Gastrocnemius medialis (tissue), 4 donors: ENCODE results near the gene MED27. TPM values are rescaled to one million over a fixed set of nuclear protein-coding genes. Genes with fewer than 3 reads are reported as not detected.

Experiments used
- ATAC-seq, 2 donors: fragments of 150-250 bp; one replicate each; pipeline ENCODE4 v1.9.1; 2016
- DNase-seq, 2 donors: peaks; one replicate each; pipeline ENCODE4 v3.0.0-alpha.2; 2019
- H3K27ac ChIP-seq, 4 donors: fragments of 200-600 bp; sonication (generic); 1 replicate in 1 of 4; 2 replicates in 3 of 4; pipeline ENCODE4 v1.5.1; 2016 to 2018; ENCODE audit warnings: mild to moderate bottlenecking in 2 of 4, moderate library complexity in 1 of 4
- H3K27me3 ChIP-seq, 3 donors: fragments of 200-600 bp; sonication (generic) in 2 of 3; 1 replicate in 1 of 3; 2 replicates in 2 of 3; pipeline versions ENCODE4 v1.5.1 to v1.6.0; 2016 to 2019; ENCODE audit warnings: mild to moderate bottlenecking in 1 of 3, moderate library complexity in 1 of 3
- H3K36me3 ChIP-seq, 2 donors: fragments of 200-600 bp; sonication (generic) in 1 of 2; one replicate each; pipeline ENCODE4 v1.5.1; 2017 to 2018
- H3K4me1 ChIP-seq, 2 donors: fragments of 200-600 bp; sonication (generic) in 1 of 2; one replicate each; pipeline ENCODE4 v1.5.1; 2016 to 2017; ENCODE audit warnings: mild to moderate bottlenecking in 2 of 2
- H3K4me3 ChIP-seq, 4 donors: fragments of 200-600 bp; sonication (generic) in 3 of 4; 1 replicate in 1 of 4; 2 replicates in 3 of 4; pipeline ENCODE4 v1.5.1; 2016 to 2019; ENCODE audit warnings: mild to moderate bottlenecking in 2 of 4
- H3K9me3 ChIP-seq, 3 donors: fragments of 200-600 bp; sonication (generic) in 2 of 3; 1 replicate in 1 of 3; 2 replicates in 2 of 3; pipeline ENCODE4 v1.5.1; 2016 to 2019
- POLR2A ChIP-seq, 2 donors: fragments of 450-650 bp; IDR thresholded peaks; one replicate each; pipeline ENCODE4 v1.6.1; 2017; ENCODE audit warnings: antibody characterized with exemption in 2 of 2, mild to moderate bottlenecking in 2 of 2, moderate library complexity in 2 of 2
- in situ Hi-C, 4 donors: fragments of 200-750 bp; cut with MboI; loops; one replicate each; pipeline versions ENCODE4 v1.15.0 to v1.8.0; 2017; ENCODE audit warnings: low sequenced_read_pairs in 4 of 4
- intact Hi-C: fragments of 100-400 bp; cut with DNase I; formaldehyde crosslinking; loops from one replicate; pipeline ENCODE4 v1.15.1; 2023; ENCODE audit warnings: low total_unique reads
- total RNA-seq, 4 donors: library from RNA; depleted of rRNA; stranded (reverse); fragments of >200 nt; gene quantifications; one replicate each; pipeline versions ENCODE4 v1.1.0 to v1.2.3, GENCODE V29; 2016
- TF ChIP-seq, protein P1 (sequence below), 5 experiments: fragments of 450-650 bp in 3 of 5; fragments of 200-600 bp in 2 of 5; sonication (generic) in 2 of 5; IDR thresholded peaks in 4 of 5; conservative IDR thresholded peaks in 1 of 5; 1 replicate in 4 of 5; 2 replicates in 1 of 5; pipeline ENCODE4 v1.5.1; 2016 to 2019; ENCODE audit warnings: antibody characterized with exemption in 5 of 5, mild to moderate bottlenecking in 3 of 5, moderate library complexity in 3 of 5

Gene MED27
- total RNA-seq, 4 donors from 2014 or later: 11.6 to 20.3 (median 13.9) TPM

DNA sequence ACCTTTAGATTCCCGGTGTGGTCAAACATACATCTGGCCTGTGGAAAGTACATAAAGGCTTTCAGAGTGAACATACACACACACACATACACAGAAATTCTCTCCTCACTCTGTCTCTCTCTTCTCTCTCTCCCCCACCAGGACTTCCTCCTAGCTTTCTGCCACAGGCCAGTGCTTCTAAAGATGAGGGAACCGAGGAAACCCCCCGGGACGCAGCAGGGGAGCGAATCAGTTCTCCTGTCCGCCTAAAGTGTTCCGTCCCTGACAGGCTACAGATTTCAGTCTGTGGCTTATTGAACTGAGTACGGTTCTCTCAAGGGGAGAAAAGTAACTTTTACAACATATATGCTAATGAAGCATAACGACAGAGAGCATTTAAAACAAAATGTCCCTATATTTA is 75.8 kb downstream of the MED27 start:
- no peak overlapping the region for H3K4me3 ChIP-seq
- ATAC-seq: no peak
- in situ Hi-C loops (no loop called here), intact Hi-C loops (no loop called here)
- no peak overlapping the region for H3K27ac ChIP-seq
- TF ChIP-seq, protein P1, sequence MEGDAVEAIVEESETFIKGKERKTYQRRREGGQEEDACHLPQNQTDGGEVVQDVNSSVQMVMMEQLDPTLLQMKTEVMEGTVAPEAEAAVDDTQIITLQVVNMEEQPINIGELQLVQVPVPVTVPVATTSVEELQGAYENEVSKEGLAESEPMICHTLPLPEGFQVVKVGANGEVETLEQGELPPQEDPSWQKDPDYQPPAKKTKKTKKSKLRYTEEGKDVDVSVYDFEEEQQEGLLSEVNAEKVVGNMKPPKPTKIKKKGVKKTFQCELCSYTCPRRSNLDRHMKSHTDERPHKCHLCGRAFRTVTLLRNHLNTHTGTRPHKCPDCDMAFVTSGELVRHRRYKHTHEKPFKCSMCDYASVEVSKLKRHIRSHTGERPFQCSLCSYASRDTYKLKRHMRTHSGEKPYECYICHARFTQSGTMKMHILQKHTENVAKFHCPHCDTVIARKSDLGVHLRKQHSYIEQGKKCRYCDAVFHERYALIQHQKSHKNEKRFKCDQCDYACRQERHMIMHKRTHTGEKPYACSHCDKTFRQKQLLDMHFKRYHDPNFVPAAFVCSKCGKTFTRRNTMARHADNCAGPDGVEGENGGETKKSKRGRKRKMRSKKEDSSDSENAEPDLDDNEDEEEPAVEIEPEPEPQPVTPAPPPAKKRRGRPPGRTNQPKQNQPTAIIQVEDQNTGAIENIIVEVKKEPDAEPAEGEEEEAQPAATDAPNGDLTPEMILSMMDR (IDR thresholded peaks at IDR 0.05 in 4 of 5, conservative IDR thresholded peaks at IDR 0.05 in 1 of 5): no peak
- H3K36me3 ChIP-seq: no peaks in the 10 kb centered on the region
- H3K4me1 ChIP-seq: peaks cover 22 to 30% of the 10 kb centered on the region in 2 donors
- no peaks in the 10 kb centered on the region for H3K9me3 ChIP-seq
- no peaks in the 10 kb centered on the region for H3K27me3 ChIP-seq
- no peak for DNase-seq

DNA sequence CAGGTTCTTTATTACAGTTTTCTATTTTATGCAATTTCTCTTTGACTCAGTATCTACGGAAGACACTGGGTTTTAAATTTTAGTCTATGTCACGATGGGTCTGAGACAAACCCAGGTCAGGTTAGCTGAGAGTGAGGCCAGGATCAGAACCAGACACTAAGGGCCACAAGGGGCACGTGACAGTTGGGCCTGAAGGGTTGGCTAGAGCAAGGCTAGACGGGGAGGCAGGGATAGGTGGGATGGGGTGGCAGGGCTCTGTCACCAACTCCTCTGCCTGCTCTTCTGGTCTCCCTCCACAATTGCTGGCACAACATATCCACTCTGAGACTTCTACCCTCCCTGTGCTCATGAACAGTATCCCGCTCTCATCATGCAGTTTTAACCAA is 76.4 kb downstream of the MED27 start:
- Histone ChIP-seq H3K27ac (no peak overlapping the region), H3K36me3 (no peaks in the 10 kb centered on the region), H3K27me3 (no peaks in the 10 kb centered on the region), H3K4me1 (peaks cover 23 to 30% of the 10 kb centered on the region in 2 donors), H3K9me3 (no peaks in the 10 kb centered on the region), H3K4me3 (no peak overlapping the region)
- intact Hi-C loops (no loop called here), in situ Hi-C loops (no loop called here)
- ATAC-seq: no peak
- no peak for DNase-seq
- TF ChIP-seq, protein P1 (IDR thresholded peaks at IDR 0.05 in 4 of 5, conservative IDR thresholded peaks at IDR 0.05 in 1 of 5): no peak

DNA sequence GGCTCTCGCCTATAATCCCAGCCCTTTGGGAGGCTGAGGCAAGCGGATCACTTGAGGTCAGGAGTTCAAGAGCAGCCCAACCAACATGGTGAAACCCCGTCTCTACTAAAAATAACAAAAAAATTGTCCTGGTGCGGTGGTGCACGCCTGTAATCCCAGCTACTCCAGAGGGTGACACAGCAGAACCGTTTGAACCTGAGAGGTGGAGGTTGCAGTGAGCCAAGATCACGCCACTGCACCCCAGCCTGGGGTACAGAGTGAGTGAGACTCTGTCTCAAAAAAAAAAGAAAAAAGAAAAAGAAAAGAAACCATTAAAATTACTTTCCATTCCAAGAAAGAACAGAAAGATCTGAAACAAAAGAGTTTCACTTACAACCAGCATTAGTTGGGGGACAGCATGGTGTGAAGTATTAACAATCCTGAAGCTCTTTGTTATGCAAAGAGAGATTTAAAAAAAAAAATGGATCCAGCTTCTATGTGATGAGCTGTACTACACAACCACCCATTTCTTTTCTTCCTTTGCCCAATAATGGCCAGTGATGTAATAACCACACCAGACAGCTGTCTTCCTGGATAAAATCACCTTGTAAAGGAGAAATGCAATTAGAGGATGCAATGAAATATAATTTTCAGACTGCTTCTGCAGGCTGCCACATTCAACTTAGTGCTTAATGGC is 76.9 kb downstream of the MED27 start:
- ATAC-seq: no peak
- in situ Hi-C loops: no loop called here

DNA sequence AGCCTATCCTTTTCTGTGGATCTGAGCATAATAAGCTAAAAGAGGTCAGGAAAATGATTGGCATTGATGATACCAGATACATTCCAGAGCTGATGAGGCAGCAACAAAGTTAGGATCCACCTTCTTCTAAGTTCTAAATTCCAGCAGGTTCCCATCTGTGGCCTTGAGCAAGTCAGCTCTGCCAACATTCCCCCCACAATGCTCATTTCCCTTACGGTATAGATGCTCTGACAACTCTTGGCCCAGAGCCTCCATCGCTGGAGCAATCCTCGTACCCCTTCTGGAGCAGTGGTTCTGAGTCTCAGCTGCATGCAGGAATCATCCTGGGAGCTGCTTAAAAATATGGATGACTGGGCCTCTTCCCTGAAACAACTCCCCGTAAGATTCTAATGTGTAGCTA is 78.1 kb downstream of the MED27 start:
- no peak for TF ChIP-seq POLR2A (IDR thresholded peaks at IDR 0.05)
- H3K9me3 ChIP-seq: no peaks in the 10 kb centered on the region
- H3K36me3 ChIP-seq: no peaks in the 10 kb centered on the region
- no peak overlapping the region for H3K4me3 ChIP-seq
- ATAC-seq: no peak
- H3K27me3 ChIP-seq: no peaks in the 10 kb centered on the region
- H3K4me1 ChIP-seq: peaks cover 28% of the 10 kb centered on the region in 2 donors
- H3K27ac ChIP-seq: no peak overlapping the region
- intact Hi-C loops (no loop called here), in situ Hi-C loops (no loop called here)
- no peak for DNase-seq

More for the DNA sequence above, 76.9 kb downstream of the MED27 start:
- Histone ChIP-seq H3K9me3 (no peaks in the 10 kb centered on the region), H3K36me3 (no peaks in the 10 kb centered on the region), H3K27me3 (no peaks in the 10 kb centered on the region), H3K4me3 (no peak overlapping the region), H3K4me1 (peaks cover 28 to 32% of the 10 kb centered on the region in 2 donors), H3K27ac (no peak overlapping the region)
- intact Hi-C loops: no loop called here
- no peak for DNase-seq
- TF ChIP-seq POLR2A (IDR thresholded peaks at IDR 0.05): no peak
- TF ChIP-seq, protein P1 (IDR thresholded peaks at IDR 0.05 in 4 of 5, conservative IDR thresholded peaks at IDR 0.05 in 1 of 5): no peak

DNA sequence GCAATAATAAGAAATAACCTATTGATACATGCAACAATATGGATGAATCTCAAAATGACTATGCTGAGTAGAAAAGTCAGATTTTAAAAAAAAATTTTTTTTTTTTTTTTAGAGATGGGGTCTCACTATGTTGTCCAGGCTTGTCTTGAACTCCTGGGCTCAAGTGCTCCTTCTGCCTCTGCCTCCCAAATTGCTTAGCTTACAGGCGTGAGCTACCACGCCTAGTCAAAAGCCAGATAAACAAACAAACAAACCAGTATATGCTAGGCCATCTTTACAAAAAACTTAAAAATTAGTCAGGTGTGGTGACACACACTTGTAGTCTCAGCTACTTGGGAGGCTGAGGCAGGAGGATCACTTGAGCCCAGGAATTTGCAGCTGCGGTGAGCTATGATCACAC is 79.0 kb downstream of the MED27 start:
- DNase-seq (no peak), ATAC-seq (no peak)
- in situ Hi-C loops: no loop called here
- no peaks in the 10 kb centered on the region for H3K9me3 ChIP-seq
- no peak overlapping the region for H3K27ac ChIP-seq
- intact Hi-C loops: no loop called here
- TF ChIP-seq, protein P1 (IDR thresholded peaks at IDR 0.05 in 4 of 5, conservative IDR thresholded peaks at IDR 0.05 in 1 of 5): no peak
- no peak for TF ChIP-seq POLR2A (IDR thresholded peaks at IDR 0.05)
- H3K4me1 ChIP-seq: peaks cover 19% of the 10 kb centered on the region in 2 donors
- H3K36me3 ChIP-seq: no peaks in the 10 kb centered on the region
- no peak overlapping the region for H3K4me3 ChIP-seq
- H3K27me3 ChIP-seq: no peaks in the 10 kb centered on the region
